PFSK-1 (cell line): Measurements from ENCODE around the gene QTRT2.

Experiments
- POLR2AphosphoS5 ChIP-seq: IDR thresholded peaks from 2 replicates; pipeline ENCODE4 v1.6.1; 2012; ENCODE audit warnings: low read depth, mild to moderate bottlenecking, control low read depth, low read length, moderate library complexity
- TAF1 ChIP-seq: IDR thresholded peaks from 2 replicates; pipeline ENCODE4 v1.6.1; 2012; ENCODE audit warnings: low read length, control low read depth, borderline replicate concordance; ENCODE audit not compliant: insufficient read depth

GRCh38 chr3:114114719-114115118 lies 58.2 kb downstream of the QTRT2 start:
- TF ChIP-seq POLR2AphosphoS5 = no peak
- no peak for TF ChIP-seq TAF1
